ENCODE measurements around the gene RNF141.

DNA sequence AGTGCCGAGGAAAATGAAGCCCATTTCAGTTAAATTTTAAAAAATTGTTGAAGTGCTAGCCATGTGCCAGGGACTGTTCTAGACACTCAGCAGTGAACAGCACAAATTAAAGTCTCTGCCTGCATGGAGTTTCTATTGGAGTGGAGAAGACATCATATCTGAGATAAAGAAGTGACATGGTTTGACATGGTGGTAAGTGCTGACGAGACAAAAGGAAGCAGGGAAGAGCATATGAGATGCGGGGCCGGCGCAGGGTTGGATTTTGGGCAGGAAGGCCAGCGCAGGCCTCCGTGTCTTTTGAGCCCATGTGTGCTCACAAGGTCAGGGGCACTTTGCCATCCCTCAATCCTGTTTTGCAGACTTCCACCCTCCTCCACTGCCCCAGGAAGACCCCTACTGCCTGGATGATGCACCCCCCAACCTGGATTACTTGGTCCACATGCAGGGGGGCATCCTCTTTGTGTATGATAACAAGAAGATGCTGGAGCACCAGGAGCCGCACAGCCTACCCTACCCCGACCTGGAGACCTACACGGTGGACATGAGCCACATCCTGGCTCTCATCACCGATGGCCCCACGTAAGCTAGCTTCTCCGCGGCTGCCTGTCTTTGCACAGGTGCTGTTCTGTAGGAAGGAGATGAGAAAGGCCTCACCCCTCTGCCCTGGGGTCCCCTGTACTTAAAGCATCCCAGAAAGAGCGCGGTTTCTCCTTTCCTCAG lies 56.4 kb downstream of the RNF141 start:
- TF ChIP-seq, protein P1, sequence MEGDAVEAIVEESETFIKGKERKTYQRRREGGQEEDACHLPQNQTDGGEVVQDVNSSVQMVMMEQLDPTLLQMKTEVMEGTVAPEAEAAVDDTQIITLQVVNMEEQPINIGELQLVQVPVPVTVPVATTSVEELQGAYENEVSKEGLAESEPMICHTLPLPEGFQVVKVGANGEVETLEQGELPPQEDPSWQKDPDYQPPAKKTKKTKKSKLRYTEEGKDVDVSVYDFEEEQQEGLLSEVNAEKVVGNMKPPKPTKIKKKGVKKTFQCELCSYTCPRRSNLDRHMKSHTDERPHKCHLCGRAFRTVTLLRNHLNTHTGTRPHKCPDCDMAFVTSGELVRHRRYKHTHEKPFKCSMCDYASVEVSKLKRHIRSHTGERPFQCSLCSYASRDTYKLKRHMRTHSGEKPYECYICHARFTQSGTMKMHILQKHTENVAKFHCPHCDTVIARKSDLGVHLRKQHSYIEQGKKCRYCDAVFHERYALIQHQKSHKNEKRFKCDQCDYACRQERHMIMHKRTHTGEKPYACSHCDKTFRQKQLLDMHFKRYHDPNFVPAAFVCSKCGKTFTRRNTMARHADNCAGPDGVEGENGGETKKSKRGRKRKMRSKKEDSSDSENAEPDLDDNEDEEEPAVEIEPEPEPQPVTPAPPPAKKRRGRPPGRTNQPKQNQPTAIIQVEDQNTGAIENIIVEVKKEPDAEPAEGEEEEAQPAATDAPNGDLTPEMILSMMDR (IDR thresholded peaks at IDR 0.05): no peak
- no peak for TF ChIP-seq ZFX (IDR thresholded peaks at IDR 0.05; ENCODE audit: borderline replicate concordance)
